H1 (cell line): ENCODE measurements around the gene PSPN.

Experiments
- CBX5 ChIP-seq: fragments of 300-800, 300-1000 bp; sonication (generic); IDR thresholded peaks from 2 replicates; pipeline ENCODE4 v1.7.1; 2016; ENCODE audit warnings: antibody characterized with exemption, low read length, low read depth
- CTCF ChIP-seq, 3 experiments: IDR thresholded peaks; 1 replicate in 2 of 3; 2 replicates in 1 of 3; pipeline versions ENCODE4 v1.5.1 to v1.6.1; 2011; ENCODE audit warnings: low read length in 3 of 3, mild to moderate bottlenecking in 3 of 3, inconsistent platforms in 2 of 3, low read depth in 1 of 3, moderate library complexity in 1 of 3; ENCODE audit not compliant: insufficient read depth in 1 of 3; ENCODE audit errors: control extremely low read depth in 1 of 3
- EZH2 ChIP-seq: fragments of 200-600 bp; sonication (generic); IDR thresholded peaks from 2 replicates; pipeline ENCODE4 v1.7.1; 2012; ENCODE audit warnings: low read depth, mild to moderate bottlenecking, moderate library complexity, low read length, inconsistent platforms; ENCODE audit not compliant: severe bottlenecking
- FOSL1 ChIP-seq: IDR thresholded peaks from 2 replicates; pipeline ENCODE4 v1.6.1; 2011; ENCODE audit warnings: mild to moderate bottlenecking, low read depth, low read length, moderate library complexity; ENCODE audit not compliant: insufficient read depth
- JUND ChIP-seq: IDR thresholded peaks from 2 replicates; pipeline ENCODE4 v1.6.1; 2011; ENCODE audit warnings: mild to moderate bottlenecking, improper control_type of control experiment, low read length
- POLR2A ChIP-seq, 2 experiments: IDR thresholded peaks; 1 replicate in 1 of 2; 2 replicates in 1 of 2; pipeline ENCODE4 v1.6.1; 2011; ENCODE audit warnings: low read depth in 2 of 2, low read length in 2 of 2, mild to moderate bottlenecking in 2 of 2; ENCODE audit errors: control extremely low read depth in 1 of 2
- RAD21 ChIP-seq, 2 experiments: IDR thresholded peaks in 1 of 2; conservative IDR thresholded peaks in 1 of 2; 2 replicates each; pipeline ENCODE4 v1.6.1; 2011; ENCODE audit warnings: low read depth in 2 of 2, low read length in 2 of 2, improper control_type of control experiment in 1 of 2, inconsistent platforms in 1 of 2, mild to moderate bottlenecking in 1 of 2, moderate library complexity in 1 of 2
- SIX5 ChIP-seq: IDR thresholded peaks from 2 replicates; pipeline ENCODE4 v1.6.1; 2011; ENCODE audit warnings: mild to moderate bottlenecking, low read depth, low read length
- SP1 ChIP-seq: IDR thresholded peaks from 2 replicates; pipeline ENCODE4 v1.6.1; 2011; ENCODE audit warnings: low read depth, low read length
- TF ChIP-seq, protein P1 (sequence below): IDR thresholded peaks from 2 replicates; pipeline ENCODE4 v1.6.1; 2012; ENCODE audit warnings: inconsistent platforms

GRCh38 chr19:6413291-6413690 is 37.6 kb upstream of the PSPN start:
- no peak for TF ChIP-seq EZH2
- no peak for TF ChIP-seq RAD21 (IDR thresholded peaks at IDR 0.05 in 1 of 2, conservative IDR thresholded peaks at IDR 0.05 in 1 of 2; ENCODE audit: low read depth in 2 of 2, low read length in 2 of 2)
- TF ChIP-seq CTCF (IDR thresholded peaks at IDR 0.05; ENCODE audit: control extremely low read depth in 1 of 3, insufficient read depth in 1 of 3, low read depth in 1 of 3, low read length in 3 of 3), result no peak
- no peak for TF ChIP-seq CBX5
- TF ChIP-seq, protein P1, sequence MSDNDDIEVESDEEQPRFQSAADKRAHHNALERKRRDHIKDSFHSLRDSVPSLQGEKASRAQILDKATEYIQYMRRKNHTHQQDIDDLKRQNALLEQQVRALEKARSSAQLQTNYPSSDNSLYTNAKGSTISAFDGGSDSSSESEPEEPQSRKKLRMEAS, result no peak
- no peak for TF ChIP-seq JUND
- TF ChIP-seq SIX5, result no peak
- no peak for TF ChIP-seq FOSL1
- no peak for TF ChIP-seq POLR2A (IDR thresholded peaks at IDR 0.05; ENCODE audit: control extremely low read depth in 1 of 2, low read depth in 2 of 2, low read length in 2 of 2)
- no peak for TF ChIP-seq SP1
